RPMI7951 (cell line): ENCODE measurements around the gene COL5A1. TPM values are rescaled to one million over a fixed set of nuclear protein-coding genes. Genes with fewer than 3 reads are reported as not detected.
A peak's percentile ranks its signal among the peaks of the same experiment; 100 is the strongest.

Experiments
- DNase-seq: peaks from one replicate; pipeline ENCODE4 v3.0.0-alpha.2; 2012; ENCODE audit warnings: low read depth
- total RNA-seq: library from RNA; depleted of rRNA; stranded (reverse); fragments of >200 nt; shearing (Covaris generic); gene quantifications from 2 replicates; pipeline ENCODE4 v1.2.3, GENCODE V29; 2014

The COL5A1 gene
- total RNA-seq, 1 experiment from 2014 or later: 138 TPM

GRCh38 chr9:134765785-134766184 lies 124.2 kb downstream of the COL5A1 start:
- no peak for DNase-seq

DNA sequence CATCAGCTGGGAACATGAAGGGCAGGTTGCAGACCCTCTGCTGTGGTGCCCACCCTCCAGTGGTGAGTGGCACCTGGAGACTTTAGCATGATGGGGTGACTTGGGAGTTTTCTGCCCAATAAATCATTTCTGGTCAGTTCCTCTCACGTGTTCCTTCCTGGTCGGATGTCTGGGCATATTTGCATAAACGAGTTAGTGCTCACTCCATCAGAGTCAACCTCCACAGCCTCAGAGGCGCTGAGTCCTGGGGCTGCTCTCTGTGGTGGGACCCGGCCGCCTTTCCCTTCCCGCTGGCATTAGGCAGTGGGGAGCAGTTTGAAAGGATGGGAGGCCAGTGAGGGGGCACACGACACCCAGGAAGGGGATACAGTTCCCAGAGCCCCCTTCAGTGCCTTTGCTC lies 125.0 kb downstream of the COL5A1 start:
- no peak for DNase-seq

- no peak for DNase-seq
Observed at GRCh38 chr9:134768332-134768708, 126.7 kb downstream of the COL5A1 start.

DNA sequence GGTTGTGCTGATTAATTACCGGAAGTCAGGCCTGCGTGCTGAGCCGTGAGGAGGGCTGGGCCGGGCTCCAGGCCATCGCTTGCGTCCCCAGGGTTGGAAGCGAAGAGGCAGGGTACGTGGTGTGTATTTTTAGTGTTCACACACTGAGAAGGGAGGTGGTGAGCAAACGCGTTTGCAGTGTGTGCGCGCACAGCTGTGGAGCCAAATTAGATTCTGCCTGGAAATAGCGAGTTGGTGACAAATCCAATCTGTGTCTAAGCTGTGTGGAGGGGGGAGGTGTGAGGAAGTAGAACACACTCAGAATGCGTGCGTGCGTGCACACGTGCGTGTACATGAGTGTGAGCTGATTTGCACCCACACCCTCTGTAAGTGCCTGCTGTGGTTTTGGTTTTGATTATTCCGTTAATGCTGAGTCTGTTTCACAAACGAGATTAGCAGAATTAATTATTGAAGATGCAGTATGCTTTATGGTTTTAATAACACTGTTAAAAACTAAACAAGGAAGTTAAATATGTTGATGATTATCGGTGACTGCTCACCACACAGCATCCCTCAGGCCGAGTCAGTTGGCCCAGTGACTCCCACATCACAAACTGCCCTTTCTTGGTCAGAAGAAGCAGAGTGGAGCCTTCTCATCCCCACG lies 127.2 kb downstream of the COL5A1 start:
- DNase-seq: peak; percentile 55

GRCh38 chr9:134770972-134771971 lies 129.7 kb downstream of the COL5A1 start:
- DNase-seq: no peak

DNA sequence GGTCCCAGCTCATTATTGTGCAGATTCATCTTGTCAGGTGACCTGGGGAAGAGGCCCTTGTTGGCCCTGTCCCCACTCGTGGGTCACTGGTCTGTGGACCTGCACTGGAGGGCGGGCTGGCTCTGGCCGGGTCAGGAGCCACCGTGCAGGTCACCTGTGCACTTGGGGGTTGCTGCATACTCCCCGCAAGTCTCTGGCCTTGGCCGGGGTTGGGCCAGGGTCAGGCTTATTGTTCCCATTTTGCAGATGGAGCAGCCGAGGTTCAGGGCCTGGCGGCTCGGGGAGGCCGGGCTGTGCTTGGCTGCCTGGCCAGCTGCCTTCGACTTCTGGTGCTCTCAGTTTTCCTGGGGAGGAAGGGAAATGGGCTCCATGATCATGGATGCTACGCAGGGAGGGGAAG lies 130.7 kb downstream of the COL5A1 start:
- DNase-seq: no peak

GRCh38 chr9:134773842-134774241 lies 132.2 kb downstream of the COL5A1 start:
- DNase-seq: no peak

GRCh38 chr9:134774410-134774809 lies 132.8 kb downstream of the COL5A1 start:
- DNase-seq: no peak

DNA sequence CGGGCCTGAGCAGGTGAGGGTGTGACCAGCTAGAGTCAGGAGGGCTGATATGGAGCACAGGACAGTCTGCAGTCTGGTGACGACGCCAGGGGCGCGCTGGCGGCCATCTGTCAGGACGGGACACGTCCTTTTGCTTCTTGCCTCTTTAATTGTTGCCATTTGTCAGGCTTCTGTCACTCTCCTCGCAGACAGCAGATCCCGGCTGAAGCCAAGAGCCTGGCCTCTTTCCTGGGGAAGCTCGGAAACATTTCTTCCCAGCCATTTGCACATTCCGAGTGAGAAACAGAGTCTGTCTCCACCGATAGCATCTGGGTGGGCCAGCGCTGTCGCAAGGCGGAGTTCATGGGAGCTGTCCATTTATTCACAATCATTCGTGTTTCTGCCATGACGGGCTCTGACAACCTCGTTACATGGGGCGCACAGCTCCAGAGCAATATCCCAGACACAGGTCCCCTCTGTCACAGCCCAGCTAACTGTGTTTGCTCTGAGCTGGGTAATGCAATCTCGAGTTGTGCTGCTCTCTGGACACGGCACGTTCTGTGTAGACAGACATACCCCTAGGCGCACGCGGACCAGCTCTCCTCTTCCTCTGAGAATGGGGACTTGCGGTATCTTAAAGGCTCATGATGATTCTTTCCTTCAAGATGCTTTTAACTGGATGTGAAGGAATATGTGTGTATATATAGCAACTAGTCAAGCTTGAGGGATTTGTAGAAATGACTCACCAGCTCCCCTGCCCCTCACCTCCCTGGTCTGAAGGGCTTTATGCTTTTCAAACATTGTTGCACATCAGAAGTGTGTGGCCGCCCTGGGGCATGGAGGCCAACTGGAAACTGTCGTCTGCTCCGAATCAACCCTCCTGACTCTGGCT lies 133.7 kb downstream of the COL5A1 start:
- peak; percentile 92 for DNase-seq

GRCh38 chr9:134776080-134776796 lies 134.6 kb downstream of the COL5A1 start:
- peak; percentile 22 for DNase-seq

DNA sequence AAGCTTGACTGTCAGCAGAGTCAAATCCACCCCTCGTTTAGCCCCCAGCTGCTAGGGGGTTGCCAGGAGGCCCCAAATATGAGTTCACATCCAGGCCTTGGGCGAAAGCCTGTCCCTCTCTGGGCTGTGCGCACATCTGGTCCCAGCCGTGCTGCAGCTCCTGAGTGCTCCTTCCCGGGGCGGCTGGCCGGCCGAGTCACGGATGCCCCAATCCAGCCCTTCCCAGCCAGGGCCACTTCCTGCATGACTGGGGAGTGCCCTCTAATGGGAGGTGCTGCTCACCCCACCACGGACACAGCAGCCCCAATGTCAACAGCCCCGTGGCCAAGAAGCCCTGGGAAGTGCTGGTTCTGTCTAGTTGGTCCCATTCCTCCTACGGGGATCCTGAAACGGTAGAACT lies 135.6 kb downstream of the COL5A1 start:
- DNase-seq: no peak

DNA sequence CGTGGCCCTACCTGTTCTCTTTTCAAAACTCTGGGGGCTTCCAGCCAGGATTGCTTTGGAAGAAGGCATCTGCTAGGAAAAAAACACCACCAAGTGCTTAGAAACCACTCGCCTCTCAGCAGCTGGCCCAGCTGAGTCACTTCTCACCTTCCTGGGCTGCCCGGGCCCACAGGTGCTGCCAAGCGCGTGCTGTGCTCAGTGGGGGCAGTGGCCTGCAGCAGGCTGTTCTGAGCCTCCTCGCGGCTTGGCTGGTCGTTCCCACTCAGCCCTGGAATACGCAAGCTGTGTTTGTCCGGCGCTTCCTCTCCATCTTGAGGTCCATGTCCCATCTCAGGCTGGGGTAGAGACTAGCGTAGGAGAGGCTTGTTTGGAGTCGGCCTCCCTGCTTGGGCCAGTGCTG lies 136.6 kb downstream of the COL5A1 start:
- DNase-seq: no peak

- DNase-seq: no peak
Observed at GRCh38 chr9:134778841-134779411, 137.3 kb downstream of the COL5A1 start.

DNA sequence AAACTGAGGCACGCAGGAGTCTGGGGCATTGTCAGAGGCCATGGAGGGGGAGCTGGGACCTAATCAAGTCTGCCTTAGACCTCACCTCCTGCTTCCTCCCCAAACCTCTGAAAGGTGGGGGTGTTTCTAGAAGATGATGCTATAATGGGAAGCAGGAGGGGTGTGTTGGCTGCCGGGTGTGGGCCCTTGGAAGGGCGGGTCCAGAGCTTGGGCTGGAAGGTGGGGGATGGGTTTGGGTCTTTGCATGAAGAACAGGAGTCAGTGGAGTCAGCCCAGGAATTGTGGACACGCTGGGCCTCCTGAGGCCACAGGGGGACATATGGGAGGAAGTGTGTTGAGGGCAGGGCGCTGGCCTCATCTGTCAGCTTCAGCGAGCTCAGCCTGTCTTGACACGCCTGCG lies 138.0 kb downstream of the COL5A1 start:
- no peak for DNase-seq

GRCh38 chr9:134781591-134782302 lies 140.1 kb downstream of the COL5A1 start:
- no peak for DNase-seq

DNA sequence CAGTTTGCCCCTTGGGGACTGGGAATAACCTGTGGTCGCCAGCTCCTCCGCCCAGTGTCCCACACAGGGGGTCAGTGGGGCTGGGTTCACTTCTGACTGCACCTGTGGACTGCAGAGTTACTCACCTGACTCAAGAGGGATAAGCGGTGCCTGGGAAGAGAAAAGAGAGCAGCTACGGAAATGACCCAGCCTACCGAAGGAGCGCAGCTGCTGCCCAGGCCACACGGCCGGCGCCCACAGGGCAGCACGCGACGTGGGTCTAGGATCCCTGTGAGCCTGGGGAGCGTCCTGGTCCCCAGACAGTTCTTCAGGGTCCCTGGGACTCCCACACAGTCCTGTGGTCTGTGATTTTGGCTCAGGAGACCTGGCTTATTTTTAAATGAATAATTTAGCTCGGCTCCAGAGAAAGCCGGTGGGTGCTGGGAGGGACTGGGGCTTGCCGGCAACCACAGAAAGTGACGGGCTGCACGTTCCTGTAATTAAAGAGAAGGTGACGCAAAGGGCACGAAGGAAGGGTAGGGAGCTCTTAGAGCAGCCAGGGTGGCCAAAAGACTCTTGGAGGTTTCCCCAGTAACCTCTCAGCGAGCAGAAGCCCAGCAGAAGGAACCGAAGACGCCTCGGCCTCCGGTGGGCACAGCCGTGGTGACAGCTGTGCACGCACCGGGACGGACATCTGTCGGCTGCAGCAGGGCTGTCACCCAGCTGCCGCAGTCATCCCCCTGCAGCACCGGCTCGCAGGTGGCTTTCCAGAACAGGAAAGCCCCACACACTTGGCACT lies 141.5 kb downstream of the COL5A1 start:
- DNase-seq: no peak

GRCh38 chr9:134783699-134784039 lies 142.1 kb downstream of the COL5A1 start:
- no peak for DNase-seq

GRCh38 chr9:134784577-134785305 lies 143.1 kb downstream of the COL5A1 start:
- DNase-seq: no peak
